ENCODE results near the gene CAMTA1.
"Not testable (repeated sequence)": the region's sequence is repeated elsewhere in the genome, so short reads cannot be mapped to it uniquely, and the experiment has no call there.

Gene CAMTA1

GRCh38 chr1:7781923-7782495, 996.8 kb downstream of the CAMTA1 start:
- DNase-seq (ENCODE audit: low spot score): no peak

- DNase-seq (ENCODE audit: low spot score): peak; percentile 75
Measured at GRCh38 chr1:7783178-7783711, 998.0 kb downstream of the CAMTA1 start.

GRCh38 chr1:7783826-7784491, 998.7 kb downstream of the CAMTA1 start, which contains the start of gene PER3:
TSS of gene PER3 (plus strand) at chr1:7784291. CDS start at chr1:7784878, 587 bp downstream.
- DNase-seq (ENCODE audit: low spot score): peak; percentile 96

- no peak for DNase-seq (ENCODE audit: low spot score)
Measured at GRCh38 chr1:7784492-7785071, 999.3 kb downstream of the CAMTA1 start.

GRCh38 chr1:7785108-7785507, 999.9 kb downstream of the CAMTA1 start:
- DNase-seq (ENCODE audit: low spot score): no peak

GRCh38 chr1:7786795-7787194, 1001.5 kb downstream of the CAMTA1 start:
- DNase-seq (ENCODE audit: low spot score): no peak

- no peak for DNase-seq (ENCODE audit: low spot score)
Measured at GRCh38 chr1:7789828-7790227, 1004.6 kb downstream of the CAMTA1 start.

GRCh38 chr1:7791027-7791426, 1005.8 kb downstream of the CAMTA1 start:
- not testable (repeated sequence) for DNase-seq (ENCODE audit: low spot score)

- DNase-seq (ENCODE audit: low spot score): no peak
Measured at GRCh38 chr1:7795406-7795805, 1010.2 kb downstream of the CAMTA1 start.

GRCh38 chr1:7805460-7805859, 1020.2 kb downstream of the CAMTA1 start:
- no peak for DNase-seq (ENCODE audit: low spot score)

- DNase-seq (ENCODE audit: low spot score): no peak
Measured at GRCh38 chr1:7808253-7808844, 1023.1 kb downstream of the CAMTA1 start.

GRCh38 chr1:7809742-7810141, 1024.5 kb downstream of the CAMTA1 start:
- no peak for DNase-seq (ENCODE audit: low spot score)

GRCh38 chr1:7810395-7810794, 1025.1 kb downstream of the CAMTA1 start:
- peak; percentile 79 for DNase-seq (ENCODE audit: low spot score)

GRCh38 chr1:7811476-7811875, 1026.2 kb downstream of the CAMTA1 start:
- DNase-seq (ENCODE audit: low spot score): no peak

GRCh38 chr1:7813677-7814373, 1028.6 kb downstream of the CAMTA1 start:
- no peak for DNase-seq (ENCODE audit: low spot score)
